GM19238 (cell line): ENCODE results near the gene FNDC11.
A peak's percentile ranks its signal among the peaks of the same experiment; 100 is the strongest.

Experiments used
- DNase-seq: peaks from one replicate; pipeline ENCODE4 v3.0.0; 2011; ENCODE audit warnings: low spot score; ENCODE audit not compliant: insufficient read length

FNDC11 gene

DNA sequence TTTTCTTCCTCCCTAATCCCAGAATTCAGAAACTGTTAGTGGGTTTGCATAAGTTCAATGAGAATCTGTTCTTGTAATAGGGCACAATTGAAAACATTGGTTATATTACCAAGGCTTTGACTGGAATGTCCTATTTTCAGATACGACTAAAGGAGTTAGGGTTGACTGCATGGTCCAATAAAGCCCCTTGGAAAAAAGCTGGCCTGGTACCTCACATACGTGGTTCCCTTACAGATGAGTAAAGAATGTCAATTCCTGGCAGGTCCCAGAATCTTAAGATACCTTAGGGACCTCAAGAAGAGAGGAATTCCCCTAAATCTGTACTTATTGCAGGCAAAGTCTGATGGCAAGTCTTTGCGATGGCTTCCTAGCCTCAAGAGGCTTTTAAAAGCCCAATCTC lies 28.8 kb upstream of the FNDC11 start:
- no peak for DNase-seq

- DNase-seq = no peak
Observed at GRCh38 chr20:63525971-63526370, 28.0 kb upstream of the FNDC11 start.

DNA sequence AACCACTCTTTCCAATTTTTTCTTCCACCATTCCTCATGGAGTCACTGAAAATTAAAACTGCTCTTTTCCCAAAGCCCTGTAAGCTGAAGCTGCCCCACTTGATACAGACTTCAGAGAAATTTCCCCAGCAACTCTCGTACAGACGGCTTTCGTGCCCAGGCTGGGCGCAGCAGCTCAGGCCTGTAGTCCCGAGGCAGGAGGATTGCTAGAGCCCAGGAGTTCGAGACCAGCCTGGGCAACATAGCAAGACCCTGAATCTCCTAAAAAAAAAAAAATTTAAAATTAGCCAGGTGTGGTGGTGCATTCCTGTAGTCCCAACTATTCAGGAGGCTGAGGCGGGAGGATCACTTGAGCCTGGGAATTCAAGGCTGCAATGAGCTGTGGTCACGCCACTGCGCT lies 26.8 kb upstream of the FNDC11 start:
- no peak for DNase-seq

GRCh38 chr20:63529180-63529860 lies 24.6 kb upstream of the FNDC11 start:
- no peak for DNase-seq

DNA sequence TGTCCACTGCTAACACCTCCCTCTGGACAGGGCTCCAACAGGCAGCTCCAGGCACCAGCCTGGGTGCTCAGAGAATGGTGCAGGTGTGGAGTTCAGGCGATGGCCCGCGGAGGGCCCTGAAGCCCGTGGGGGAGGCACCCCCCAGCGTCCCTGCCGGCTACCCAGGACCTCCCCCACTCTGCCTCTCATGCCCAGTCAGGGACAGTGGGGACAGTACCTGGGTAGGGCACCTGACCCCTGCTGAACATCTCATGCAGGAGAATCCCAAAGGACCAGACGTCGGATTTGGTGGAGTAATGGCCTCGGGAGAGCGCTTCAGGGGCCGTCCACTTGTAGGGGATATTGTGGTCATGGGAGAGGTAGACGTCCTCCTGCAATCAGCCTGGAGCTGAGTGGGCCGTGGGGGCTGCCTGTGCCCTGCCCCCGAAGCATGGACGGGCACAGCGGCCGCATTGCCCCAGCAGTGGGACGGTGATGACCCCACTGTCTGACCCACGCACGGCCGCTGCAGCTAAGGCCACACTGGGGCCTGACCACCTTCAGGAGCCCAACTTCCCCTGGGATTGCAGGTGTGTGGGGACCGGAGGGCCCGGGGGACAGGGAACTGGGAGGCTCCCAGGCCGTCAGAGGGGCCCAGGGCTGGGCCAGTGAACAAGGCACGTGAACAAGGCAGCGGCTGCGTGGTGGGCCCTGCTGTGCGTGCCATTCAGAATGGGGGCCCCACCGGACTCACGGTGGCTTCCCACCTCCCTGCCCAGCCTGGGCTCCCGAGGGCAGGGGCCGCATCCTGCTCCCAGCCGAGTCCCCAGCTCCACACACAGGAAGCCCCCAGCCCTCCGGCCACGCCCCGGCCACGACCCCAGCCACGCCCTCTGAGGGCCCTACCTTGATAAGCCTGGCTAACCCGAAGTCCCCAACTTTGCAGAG lies 23.8 kb upstream of the FNDC11 start:
- DNase-seq = no peak

GRCh38 chr20:63530788-63531160 lies 23.2 kb upstream of the FNDC11 start:
- no peak for DNase-seq

GRCh38 chr20:63531686-63532448 lies 22.1 kb upstream of the FNDC11 start:
- DNase-seq = no peak

GRCh38 chr20:63532449-63532971 lies 21.4 kb upstream of the FNDC11 start:
- DNase-seq = no peak

DNA sequence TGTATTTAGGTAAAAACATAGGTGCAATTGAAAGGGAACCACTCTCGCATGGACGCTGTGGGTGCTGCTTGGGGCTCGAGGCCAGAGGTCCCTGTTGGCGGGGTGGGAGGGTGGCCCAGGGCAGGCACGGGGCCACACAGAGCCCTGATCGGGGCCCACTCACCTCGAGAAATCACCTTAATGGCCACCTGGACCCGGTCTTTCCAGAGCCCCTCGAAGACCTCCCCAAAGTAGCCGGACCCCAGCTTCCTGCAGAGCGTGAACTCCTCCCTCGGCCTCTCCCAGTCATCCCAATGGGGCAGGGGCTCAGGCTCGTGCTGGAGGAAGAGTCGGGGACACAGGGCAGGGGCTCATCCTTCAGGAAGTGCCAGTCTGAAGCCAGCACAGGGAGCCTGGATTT lies 20.6 kb upstream of the FNDC11 start:
- no peak for DNase-seq

GRCh38 chr20:63533871-63534393 lies 20.0 kb upstream of the FNDC11 start:
- DNase-seq = no peak

DNA sequence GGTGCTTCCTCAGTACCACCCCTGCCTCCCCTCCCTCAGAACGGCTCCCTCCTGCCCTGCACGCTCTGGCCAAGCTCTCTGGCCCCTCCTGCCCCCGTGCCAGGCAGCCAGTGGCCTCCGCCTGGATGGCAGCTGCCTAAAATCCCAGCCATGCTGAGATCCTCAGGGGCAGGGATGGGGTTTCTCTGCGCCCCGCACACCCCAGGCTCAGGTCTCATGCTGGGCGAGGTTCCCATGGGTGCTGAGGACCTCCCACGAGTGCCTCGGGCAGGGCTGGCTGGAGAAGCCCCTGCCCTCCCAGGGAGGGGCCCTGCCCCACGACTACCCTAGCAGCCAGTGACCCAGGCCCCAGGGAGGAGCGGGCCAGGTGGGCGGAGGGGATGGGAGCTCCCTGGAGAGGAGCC lies 19.5 kb upstream of the FNDC11 start:
- no peak for DNase-seq

- DNase-seq = no peak
Observed at GRCh38 chr20:63534831-63535651, 18.9 kb upstream of the FNDC11 start.

DNA sequence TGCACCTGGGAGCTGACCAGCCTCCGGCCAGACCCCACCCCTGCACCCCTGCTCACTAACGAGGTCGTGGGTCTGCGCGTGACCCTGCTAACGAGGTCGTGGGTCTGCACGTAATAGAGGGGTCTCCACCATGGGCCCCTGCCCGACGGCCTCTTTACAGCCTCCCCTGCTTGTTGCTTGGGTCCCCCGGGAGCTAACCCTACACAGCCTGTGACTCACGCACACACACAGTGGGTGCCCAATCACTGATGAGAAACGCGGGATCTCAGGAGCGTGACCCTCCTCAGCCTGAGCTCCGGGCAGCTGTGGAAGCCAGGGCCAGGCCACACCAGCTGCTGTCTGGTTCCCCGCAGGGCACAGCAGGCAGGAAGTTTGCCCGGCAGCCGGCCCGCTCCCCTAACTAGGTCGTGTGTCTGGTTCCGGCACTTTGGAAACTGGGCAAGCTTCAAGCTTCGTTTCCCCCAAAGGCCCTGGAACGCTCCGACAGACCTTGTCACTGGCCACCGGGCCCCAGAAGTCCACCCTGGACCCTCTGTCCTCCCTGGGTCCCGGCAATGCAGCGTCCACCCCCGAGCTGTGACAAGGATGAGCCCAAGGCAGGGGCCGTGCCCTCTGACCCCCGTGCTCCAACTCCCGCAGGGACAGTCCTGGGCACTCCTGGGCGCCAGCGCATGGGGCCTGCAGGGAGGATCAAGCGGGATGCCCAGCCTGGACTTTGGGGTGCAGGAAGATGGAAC lies 17.6 kb upstream of the FNDC11 start:
- DNase-seq = no peak

DNA sequence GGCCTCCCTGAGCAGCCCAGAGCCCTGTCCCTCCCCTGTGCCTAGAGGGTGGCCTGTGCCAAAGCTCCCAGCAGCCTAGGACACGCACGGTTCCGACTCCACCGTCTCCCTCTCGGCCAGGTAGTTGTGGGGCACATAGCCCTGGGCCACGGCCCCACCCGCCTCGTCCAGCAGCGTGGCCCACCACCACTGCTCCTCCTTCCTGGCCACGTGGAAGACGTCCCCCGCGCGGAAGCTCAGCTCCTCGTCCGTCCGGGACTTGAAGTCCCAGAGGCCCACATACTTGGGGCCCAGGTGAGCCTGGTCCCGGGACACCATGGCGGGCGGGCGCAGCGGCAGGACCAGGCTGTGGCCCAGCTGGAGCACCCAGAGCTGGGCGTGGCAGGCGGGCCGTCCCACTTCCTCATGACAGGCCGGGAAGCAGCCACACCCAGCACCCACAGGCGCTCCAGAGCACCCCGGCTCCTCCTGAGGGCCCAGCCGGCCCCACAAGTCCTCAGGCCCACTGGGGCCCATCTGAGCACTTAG lies 16.9 kb upstream of the FNDC11 start, which contains the start of gene PTK6:
TSS of gene PTK6 (minus strand) at position 380 of the 528 bp plus-strand sequence. CDS start at position 318, 62 bp downstream.
- DNase-seq = peak; percentile 56

GRCh38 chr20:63537525-63538203 lies 16.3 kb upstream of the FNDC11 start:
- peak; percentile 100 for DNase-seq

DNA sequence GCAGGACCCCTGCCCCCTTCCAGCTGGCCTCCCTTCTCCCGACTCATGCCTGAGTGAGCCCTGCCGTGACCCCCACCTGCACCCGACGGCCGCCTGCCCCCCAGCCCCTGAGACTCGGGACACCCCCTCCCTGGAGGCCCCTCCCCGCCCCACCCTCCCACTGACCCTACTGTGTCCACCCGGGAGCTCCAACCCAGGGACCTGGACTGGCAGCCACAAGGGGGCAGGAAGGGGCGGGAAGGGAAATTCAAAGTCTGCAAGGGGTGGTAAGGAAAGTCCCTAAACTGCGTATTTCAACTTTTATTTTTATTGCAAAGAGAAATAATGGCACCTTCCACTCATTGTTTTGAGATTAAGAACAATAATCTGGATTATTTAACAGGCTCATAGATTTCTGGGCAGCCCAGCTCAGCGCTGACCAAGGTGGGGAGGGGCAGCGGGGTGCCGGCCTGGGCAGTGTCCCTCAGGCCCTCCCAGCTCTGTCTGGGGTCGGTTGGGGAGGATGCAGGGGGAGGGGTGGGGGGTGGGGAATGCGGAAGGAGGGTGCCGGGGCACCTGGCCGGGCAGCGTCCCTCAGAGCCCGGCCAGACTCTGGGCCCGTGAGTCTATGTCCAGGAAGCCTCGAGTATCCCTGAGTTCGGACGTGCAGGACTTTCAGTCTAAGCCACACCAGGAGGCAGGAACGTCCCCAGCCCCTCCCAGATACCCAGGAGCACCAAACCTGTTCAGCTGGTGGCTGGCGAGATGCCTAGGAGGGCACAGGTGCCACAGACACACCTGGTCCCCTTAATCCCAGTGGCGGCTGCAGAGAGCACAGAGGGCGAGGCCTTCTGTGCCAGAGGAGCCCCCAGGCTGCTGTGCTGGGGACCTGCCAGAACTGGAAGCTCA lies 15.5 kb upstream of the FNDC11 start:
- DNase-seq = no peak

DNA sequence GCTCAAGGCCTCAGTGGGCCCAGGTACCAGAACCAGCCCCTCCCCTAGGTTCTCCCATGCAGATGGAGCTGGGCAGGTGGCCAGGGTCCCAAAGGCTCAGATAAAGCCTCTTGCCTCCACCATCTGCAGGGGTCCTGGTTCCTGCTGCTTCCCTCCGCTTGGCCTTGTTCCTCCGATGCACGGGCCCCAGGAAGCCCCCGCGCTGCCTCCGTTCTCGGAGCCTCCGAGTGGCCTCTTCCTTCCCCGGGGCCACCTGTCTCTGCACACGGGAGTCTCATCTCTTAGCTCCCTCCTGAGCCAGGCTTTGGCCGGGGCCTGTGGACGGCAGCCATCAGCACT lies 14.9 kb upstream of the FNDC11 start:
- no peak for DNase-seq
